ENCODE measurements around the gene ALKBH6.

ALKBH6 gene

DNA sequence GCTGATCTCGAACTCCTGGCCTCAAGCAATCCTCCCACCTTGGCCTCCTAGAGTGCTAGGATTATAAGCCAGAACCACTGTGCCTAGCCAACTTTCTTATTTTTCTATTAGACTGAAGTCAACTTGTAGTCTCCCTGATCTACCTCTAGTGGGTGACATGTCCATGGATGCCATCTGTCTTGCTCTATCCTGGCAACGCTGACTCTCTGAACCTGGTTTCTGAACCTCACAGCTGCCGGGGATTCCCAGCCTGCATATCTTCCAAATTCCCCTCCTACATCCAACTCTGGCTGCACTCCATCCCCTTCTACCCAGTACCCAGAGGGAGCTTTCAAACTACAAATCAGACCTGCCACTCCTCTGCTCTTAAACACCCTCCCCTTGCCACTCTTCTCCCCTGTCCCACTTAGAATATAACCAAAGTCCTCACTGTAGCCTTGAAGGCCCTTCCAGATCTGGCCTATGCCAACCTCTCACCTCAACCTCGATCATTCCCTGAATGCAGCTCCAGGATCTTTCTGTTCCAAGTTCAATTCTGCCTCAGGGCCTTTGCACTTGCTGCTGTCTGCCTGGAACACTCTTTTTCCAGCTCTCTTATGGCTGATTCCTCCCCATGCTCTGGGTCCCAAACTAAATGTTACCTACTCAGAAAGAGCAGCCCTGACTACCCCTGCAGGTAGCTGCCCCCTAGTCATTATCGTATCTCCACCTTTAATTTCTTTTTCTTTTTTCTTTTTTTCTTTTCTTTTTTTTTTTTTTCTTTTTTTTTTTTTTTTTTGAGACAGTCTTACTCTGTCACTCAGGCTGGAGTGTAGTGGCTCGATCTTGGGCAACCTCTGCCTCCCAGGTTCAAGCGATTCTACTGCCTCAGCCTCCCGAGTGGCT is 16.5 kb upstream of the ALKBH6 start:
- no peak for DNase-seq

DNA sequence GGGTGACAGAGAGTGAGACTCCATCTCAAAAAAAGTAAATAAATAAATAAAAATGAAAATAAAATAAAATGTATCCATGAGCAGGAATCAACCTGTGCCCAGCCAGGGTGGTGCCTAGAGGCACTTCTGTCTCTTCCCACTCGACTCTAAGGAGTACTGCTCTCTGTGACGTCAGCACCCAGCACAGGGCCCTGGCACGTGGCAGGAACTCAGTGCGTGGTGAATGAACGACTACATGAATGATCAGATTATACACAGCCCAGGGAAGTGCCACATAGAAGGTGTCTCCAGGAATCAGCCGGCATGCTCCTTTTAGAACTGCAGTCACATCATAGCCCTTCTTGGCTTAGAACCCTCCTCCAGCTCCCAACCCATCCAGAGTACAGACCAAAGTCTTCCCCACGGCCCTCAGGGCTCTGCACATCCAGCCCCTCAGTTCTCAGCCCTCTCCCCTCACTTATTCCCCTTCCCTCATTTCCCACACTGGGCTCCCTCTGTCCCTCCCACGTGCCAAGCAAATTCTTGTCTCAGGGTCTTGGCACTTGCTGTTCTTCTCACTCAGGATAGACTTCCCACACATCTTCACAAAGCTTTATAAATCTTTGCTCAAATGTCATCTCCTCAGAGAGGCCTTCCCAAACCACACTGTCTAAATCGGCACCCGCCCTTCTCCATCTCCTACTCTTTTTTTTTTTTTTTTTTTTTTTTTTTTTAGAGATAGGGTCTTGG is 14.5 kb upstream of the ALKBH6 start:
- no peak for DNase-seq

DNA sequence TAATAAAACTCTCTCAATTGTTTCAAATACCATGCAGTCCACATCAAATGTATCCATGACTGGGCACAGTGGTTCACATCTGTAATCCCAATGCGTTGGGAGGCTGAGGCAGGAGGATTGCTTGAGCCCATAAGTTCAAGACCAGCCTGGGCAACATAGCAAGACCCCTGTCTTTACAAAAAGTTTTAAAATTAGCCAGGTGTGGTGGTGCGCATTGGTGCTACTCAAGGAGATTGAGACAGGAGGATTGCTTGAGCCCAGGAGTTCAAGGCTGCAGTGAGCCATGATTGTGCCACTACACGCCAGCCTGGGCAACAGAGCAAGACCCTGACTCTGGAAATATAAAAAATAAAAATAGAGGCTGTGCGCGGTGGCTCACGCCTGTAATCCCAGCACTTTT is 13.7 kb upstream of the ALKBH6 start:
- no peak for DNase-seq

DNA sequence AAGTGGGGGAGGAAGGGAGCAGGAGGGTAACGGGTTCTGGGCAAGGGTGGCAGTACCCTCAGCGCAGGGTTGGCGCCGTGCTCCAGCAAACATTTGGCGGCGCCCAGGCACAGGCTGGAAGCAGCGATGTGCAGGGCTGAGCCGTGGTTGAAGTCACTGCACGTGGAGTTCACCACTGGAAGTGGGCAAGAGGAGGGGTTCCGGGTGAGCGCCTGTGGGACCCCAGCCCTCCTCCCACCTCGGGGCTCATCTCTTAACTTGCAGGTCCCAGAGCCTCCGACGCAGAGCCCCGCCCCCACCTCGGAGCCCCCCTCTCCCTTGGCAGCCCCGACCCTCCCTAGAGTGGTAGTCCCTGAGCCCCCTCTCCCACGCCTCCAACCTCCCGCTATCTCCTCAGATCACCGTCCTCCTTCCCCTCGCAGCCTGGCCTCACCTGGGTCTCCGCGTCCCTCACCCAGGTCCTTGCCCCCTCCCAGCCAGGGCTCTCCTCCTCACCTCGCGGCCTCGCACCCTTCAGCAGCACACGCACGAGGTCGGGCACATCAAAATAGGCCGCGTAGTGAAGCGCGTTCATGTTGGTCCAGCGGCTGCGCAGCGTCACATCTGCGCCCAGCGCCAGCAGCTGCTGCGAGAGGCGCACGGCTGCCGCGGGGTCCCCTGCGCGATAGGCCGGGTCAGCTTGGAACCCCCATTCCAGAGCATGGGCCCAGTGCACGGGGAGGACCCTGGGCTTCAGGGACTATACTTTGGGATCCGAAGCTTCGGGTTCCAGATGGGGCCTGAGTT is 12.3 kb upstream of the ALKBH6 start:
- no peak for DNase-seq

DNA sequence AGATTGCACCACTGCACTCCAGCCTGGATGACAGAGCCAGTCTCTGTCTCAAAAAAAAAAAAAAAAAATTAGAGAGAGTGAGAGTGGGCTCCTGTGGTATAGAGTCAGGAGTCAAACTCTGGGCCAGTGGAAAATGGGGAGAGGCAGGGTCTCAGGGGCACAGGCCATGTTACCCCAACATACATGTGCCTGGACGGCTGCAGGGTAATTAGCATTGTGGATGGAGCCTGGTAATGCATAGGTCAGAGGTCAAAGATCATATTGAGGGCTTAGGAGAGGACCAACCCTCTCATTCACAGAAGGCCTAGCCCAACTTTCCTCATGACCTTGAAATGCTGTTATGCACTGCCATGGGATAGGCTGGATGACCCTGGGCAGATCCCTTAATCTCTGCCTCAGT is 11.5 kb upstream of the ALKBH6 start:
- no peak for DNase-seq

DNA sequence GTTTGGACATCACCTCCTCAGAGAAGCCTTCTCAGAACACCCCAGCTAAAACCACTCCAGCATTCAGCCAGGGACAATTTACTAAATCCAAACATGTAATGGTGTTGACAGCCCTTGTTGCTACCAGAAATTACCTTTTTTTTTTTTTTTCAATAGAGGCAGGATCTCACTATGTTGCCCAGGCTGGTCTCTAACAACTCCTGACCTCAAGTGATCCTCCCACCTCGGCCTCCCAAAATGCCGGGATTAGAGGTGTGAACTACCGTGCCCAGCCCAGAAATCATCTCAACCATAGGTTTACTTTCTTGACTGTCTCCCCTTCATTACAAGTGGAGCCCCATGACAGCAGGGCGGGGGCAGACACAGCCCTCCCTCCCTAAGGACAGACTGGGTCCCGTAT is 9.4 kb upstream of the ALKBH6 start:
- DNase-seq = no peak

DNA sequence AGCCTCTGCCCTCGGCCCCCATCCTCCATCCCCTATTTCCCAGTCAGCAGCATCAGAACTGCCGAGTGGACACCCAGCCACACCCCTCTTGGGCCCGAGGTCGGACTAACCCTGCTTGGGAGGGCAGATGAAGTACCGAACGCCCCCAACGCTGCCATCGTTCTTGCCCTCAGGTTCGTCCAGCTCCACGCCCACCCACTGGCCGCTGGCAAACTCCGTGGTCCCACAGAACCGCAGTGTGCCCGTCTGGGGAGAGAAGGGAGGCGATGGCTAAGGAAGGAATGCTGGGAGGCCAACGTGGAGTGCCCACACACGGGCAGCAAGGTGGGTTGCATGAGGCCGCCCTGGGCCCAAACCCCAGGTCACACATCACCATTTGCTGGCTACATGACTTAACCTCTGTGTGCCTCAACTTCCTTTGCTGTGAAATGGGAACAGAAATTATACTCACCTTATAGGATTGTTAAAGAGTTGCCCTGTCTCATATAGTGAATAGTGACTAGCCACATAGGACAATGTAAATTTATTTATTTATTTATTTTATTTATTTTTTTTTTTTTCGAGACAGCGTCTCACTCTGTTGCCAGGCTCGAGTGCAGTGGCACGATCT is 5.2 kb upstream of the ALKBH6 start:
- no peak for DNase-seq

DNA sequence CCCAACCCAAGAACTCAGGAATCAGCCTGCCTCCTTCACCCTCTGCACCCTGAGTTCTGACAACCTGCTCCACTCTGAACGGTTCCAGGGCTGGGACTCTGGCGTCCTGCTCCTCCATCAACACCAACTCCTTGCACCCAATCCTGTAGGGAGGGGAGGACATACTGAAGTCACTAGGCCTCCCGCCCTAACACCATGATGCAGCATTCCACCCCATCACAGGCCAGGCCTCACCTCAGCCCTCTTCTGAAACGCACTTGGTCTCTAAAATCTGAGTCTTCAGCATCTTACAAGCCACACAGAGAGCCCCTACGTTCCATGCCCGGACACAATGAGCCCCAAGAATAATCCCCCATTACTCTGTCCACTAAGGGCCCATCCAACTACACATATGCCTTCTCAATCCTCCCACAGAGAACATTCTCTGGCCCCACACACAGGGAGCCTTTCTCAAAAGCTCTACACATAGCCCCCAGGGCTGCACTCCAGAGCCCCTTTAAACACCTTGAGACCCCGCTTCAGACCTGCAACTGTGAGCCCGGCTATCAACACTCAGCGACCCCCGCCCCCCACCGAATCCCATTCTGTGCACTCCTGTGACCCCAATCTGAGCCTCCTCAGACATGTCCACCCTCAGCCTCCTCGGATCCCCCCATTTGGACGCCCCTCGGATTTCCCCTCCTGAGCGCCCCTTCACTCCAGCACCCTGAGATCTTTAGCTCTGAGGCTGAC is 567 bp downstream of the ALKBH6 start:
- no peak for DNase-seq

DNA sequence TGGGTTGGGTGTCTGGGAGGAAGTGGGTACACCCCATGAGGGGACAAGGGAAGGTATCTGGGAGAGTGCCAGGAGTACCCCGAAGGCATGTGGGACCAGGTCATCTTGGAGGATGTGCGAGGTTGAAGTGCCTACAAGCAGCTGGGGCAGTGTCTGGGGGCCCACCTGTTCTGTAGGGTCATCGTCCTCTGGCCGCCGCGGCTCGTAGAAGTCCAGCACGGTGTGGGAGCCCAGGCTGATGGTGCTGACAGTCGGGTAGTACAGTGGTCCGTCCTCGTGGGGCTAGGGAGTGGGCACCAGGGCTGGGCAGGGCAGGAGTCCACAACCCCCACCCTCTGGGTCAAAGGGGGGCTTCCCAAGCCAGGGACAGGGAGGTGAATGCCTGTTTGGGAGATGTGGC is 3.6 kb downstream of the ALKBH6 start:
- DNase-seq = no peak

DNA sequence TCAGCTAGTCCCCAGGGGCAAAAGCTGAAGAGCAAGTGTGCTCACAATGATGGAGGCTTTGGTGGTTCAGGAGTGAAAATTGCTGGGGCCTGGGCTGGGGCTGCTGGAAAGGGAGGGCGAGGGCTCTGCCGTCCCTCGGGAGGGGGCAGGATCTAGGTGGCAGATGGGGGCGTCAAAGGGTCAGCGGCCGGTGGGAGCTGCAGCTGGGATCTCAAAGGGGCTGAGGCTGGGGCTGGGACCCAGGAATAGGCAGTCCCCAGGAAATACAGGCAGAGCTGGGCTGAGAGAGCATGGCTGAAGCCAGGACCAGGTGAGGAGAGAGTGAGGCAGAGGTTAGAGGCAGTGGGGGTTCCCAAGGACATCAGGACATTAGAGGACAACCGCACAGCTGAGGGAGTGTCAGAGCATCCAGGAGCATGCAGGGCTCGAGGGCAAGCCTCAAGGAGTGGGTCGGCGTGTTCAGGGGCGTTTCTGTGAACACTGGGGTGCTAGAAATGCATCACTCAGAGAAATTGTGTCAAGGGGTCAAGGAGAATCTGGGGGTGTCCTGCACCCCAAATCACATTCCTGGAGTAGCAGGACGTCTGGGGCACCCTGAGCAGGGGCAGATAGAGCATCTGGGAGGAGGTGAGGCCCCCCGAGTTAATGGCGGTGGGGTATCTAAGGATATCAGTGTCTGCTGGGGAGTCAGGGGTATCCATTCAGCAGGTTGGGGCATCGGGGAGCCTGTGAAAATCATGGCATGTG is 4.2 kb downstream of the ALKBH6 start:
- no peak for DNase-seq

DNA sequence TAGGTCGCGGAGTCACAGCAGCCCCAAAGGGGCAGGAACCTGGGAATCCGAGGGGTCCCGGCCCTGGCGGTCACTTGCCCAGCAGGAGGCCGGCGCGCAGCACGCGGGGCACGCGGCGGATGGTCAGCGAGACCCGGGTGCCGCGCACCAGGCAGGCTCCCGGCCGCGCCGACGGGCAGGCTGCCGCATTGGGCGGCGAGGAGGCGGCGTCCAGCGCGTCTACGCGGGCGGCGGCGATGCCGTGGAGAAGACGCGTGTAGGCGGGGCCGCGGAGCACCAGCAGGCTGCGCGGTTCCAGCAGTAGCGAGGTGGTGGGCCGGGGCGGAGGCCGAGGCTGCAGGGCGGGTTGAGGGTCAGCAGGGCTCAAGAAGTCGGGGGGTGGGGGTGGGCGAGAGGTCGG is 4.8 kb downstream of the ALKBH6 start:
- peak; percentile 21 for DNase-seq

DNA sequence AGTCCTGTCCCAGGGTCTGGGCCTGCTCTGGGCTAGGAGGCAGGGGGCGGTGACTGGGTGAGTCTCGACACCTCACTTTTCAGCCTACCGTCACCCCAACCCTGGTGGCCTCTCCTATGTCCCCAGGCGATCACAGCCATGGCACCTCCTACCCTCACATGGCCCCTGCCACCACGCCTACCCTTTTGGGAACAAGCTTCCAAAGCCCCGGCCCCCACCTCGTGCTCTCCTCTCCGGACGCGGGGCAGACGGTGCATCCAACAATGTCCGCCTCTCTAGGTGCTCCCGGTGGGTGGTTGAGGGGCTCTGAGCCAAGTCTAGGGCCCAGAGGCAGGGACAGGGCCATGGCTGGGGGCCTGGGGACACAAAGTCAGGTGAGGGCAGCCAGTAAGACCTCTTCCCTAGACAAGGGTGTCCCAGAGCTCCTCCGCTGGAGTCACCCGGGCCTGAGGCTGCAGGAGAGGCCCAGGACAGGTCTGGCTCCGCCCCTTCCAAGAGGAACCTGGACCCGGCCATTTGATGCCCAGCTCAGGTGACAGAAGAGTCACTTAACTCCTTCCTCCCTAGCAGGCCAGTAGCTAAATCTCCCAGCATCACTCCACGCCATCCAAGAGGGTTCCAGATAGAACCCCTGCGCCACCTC is 5.6 kb downstream of the ALKBH6 start, which contains the start of gene SYNE4:
SYNE4 (minus strand) TSS at position 478 of the 643 bp plus-strand sequence; CDS start at position 346, 132 bp downstream.
- DNase-seq = no peak

DNA sequence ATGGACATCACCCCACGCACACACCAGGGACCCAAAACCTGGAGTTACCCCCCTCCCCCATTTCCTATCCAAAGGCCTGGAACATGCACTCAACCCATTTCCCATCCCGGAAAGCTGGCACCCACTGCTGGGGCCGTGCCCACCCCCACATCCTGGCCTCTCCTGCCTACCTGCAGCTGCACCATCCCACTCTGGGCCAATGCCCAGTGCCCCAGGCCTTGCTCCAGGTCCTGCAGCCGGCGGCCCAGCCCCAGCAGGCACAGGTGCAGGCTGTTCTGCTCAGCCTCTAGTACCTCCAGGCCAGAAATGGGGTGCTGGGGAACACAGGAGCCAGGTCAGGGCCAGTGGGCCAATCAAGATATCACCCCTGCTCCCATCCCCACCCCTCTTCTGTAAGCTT is 7.1 kb downstream of the ALKBH6 start:
- DNase-seq = no peak

DNA sequence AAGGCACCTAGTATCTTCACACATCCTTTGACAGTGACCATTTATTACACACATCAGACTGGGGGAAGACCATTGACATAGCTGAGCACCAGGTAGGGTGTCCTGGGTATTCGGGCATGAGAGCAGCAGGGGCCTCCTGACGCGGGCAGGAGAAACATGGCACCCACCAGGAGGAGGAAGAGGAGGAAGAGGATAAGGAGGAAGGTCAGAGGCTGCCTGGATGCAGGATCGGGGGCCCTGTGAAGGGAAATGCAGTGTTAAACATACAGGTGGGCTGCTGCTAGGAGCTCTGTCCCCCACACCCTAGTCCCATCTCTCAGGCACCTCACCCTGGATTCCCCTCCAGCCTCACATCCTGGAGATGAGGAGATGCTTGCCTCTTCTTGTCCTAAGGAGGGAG is 10.7 kb downstream of the ALKBH6 start:
- DNase-seq = no peak

DNA sequence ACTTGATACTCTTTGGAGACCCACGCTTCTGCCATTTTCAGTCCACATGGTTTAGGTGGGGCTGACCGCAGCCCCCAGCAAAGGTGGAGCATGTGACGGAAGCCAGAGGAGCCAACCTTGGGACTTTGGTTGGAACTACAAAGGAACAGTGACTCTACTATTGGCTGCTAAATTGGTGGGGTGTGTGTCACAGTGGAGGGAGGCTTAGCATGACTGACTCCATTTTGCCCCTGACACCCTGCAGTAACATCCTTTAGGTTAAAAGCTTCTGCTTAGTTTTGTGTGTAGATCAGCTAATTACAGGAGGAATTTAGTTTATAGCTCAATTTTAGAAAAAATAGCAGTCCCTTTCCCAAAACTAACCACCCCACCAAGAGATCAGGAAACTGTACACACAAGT is 12.4 kb downstream of the ALKBH6 start:
- no peak for DNase-seq

DNA sequence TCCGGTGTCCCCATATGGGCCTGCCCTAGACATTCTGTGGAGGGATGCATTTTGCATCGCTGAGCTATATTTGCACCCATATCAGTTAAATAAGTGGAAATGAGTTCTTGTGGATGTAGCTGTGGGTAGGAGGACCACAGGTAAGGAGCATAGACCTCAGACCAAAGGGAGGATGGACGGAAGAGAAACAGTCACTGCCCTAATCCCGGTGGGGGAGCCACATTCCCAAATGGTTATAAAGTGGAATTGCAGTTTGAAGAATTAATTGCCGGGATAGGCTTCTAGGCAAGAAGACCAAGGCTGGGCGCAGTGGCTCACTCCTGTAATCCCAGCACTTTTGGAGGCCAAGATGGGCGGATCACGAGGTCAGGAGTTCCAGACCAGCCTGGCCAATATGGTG is 17.2 kb downstream of the ALKBH6 start:
- DNase-seq = no peak

DNA sequence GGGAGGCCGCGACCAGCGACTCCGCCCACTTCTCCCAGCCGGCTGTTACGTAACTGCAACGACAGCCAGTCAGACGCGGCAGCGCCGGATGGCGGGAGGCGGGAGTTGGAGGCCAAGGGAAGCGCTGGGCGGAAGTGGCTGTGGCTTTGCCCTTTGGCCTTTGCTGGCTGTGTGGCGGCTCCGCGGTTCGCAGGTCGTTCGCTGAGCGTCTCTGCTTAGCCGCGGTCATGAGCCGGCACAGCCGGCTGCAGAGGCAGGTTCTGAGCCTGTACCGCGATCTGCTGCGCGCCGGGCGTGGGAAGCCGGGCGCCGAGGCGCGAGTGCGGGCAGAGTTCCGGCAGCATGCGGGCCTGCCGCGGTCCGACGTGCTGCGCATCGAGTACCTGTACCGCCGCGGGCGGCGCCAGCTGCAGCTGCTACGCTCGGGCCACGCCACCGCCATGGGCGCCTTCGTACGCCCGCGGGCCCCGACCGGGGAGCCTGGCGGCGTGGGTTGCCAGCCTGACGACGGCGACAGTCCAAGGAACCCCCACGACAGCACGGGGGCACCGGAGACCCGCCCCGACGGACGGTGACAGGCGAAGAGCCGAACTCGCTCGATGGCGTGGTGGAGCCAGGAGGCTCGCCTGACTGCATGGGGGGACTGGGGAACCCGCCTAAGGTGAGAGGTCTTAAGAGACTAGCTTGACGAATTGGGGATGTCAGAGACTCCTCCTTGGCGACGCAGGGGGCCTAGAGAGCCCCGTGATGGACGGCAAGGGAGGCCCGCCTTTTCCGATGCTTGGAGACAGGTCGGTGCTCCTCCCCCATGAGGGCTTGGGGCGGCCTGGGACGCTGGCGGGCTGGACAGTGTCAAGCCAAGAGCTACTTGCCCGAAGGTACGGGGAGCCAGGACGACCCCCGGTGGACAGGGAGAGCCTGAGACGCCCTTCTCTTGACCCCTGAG is 18.7 kb downstream of the ALKBH6 start, which contains the start of gene SDHAF1:
SDHAF1 (plus strand) TSS at position 141 of the 946 bp plus-strand sequence; CDS start at position 228, 87 bp downstream.
- peak; percentile 81 for DNase-seq

DNA sequence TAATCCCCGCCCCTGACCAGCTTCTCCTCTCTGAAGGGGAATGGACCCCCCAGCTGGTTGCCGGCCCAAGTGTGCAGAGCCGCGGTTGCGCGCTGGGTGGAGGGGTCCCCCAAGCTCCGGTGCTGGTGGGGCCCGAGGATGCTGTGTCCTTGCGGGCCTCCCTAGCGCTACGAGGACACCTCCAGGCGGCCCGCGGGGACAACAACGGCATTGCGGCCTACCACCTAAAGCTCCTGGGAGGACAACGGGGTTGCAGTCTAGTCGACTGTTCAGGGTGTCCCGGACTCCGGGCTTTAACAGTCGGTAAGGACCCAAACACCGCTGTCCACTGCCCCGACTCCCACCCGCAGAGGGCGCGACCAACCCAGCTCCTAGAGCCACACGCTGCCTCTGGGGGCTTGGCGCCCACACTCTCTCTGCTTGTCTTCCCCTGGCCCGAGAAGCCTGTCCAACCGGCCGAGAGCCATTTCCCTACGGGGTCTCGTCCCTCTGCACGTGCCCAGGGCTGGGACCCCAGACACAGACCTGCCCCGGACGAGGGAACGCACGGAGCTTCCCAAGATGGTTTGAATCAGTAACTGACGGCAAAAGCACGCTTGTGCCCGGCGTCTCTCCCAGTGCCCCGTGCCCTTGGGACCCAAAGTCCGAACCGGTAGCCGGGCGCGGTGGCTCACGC is 20.0 kb downstream of the ALKBH6 start:
- no peak for DNase-seq
